Measurements from ENCODE around the gene NEURL4.

DNA sequence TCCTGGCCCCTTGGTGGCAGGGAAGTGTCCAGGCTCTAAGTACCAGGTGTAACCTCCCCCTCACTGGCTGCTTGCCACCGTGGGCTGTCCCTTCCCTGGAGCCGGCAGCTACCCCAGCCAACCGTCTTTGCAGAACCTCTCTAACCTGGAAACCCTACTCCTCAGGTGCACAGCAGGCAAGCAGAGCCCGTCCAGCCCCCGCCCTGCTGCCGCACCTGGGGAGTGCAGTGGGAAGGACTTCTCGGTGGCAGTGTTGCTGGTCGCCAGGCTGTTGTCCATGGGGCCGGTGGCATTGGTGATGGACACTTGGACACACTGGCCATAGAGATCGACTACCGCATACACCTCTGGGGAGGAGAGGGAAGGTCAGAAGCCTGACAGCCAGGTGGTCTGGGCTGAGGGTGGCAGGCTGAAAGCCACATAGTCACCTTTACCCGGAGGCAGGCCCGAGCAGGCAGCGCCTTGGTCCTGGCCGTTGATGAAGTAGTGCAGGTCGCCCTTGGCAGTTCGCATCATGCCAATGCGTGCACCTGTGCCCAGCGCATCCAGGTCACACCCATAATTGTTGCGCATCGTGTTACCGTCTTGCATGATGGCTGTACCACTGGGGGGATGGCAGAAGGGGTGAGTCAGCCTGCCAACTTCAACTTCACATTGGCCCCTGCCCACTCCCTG is 6.5 kb downstream of the NEURL4 start:
- TF ChIP-seq, protein P1, sequence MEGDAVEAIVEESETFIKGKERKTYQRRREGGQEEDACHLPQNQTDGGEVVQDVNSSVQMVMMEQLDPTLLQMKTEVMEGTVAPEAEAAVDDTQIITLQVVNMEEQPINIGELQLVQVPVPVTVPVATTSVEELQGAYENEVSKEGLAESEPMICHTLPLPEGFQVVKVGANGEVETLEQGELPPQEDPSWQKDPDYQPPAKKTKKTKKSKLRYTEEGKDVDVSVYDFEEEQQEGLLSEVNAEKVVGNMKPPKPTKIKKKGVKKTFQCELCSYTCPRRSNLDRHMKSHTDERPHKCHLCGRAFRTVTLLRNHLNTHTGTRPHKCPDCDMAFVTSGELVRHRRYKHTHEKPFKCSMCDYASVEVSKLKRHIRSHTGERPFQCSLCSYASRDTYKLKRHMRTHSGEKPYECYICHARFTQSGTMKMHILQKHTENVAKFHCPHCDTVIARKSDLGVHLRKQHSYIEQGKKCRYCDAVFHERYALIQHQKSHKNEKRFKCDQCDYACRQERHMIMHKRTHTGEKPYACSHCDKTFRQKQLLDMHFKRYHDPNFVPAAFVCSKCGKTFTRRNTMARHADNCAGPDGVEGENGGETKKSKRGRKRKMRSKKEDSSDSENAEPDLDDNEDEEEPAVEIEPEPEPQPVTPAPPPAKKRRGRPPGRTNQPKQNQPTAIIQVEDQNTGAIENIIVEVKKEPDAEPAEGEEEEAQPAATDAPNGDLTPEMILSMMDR (IDR thresholded peaks at IDR 0.05), result no peak
- TF ChIP-seq POLR2A (IDR thresholded peaks at IDR 0.05), result no peak

All from esophagus squamous epithelium (tissue), 4 donors.